CD1c-positive myeloid dendritic cell (primary cell): Measurements from ENCODE around the gene VCL.

Experiments used
- DNase-seq: peaks from one replicate; pipeline ENCODE4 v3.0.0-alpha.2; 2016; ENCODE audit errors: extremely low spot score

The VCL gene

GRCh38 chr10:74075906-74076305 lies 78.0 kb downstream of the VCL start:
- DNase-seq = no peak

DNA sequence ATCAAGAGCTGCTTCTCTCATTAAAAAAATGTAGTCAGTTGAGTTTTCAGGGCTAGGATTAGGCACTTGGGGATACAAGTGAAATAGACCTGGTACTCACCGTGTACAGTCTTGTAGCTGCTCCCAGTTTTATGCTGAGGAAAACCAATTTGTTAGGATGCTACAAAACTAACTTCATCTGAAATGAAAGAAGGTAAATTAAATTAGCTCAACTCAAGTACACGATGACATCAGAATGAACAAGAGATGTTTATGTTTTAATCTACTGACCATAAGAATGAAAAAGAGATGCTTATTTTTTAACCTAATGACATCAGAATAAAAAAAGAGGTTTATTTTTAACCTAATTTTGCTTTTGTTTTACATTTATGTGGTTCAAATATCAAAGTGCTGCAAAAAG lies 79.0 kb downstream of the VCL start:
- no peak for DNase-seq

DNA sequence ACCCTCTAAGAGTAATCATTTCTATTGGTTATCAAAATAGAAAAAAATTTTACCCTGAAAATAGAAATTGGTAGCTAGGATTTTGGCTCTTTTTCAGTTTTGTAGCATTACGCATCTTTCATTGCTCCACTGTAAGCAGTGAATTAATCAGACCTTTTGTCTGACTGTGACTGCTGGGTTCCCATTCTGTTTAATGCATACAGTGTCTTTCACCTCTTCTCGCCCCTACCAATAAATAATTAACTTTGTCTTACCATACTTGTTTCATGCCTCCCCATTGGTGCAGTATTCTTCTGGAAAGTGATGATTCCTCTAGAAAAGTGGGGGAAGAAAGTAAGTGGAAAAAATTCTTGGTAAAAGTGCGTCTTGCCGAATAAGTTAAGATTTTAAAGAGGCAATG lies 79.5 kb downstream of the VCL start:
- no peak for DNase-seq

DNA sequence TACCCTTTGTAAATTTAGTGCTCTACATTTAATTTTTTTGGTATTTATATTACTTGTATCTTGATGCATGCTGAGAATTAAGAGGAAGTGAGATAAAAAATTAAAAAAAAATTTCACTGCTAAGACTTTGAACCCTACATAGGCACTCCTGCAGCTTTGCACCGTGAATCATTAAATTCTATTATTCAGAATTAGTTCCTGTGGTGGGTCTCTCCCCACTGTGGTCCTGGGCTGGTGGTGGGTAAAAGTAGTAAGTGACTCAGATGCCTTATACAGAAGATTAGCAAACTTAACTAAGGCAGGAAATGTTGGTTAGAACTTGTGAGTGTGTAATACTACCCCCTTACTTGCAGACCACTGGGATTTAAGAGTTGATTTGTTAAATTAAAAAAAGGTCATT lies 80.1 kb downstream of the VCL start:
- DNase-seq = peak; percentile 49

DNA sequence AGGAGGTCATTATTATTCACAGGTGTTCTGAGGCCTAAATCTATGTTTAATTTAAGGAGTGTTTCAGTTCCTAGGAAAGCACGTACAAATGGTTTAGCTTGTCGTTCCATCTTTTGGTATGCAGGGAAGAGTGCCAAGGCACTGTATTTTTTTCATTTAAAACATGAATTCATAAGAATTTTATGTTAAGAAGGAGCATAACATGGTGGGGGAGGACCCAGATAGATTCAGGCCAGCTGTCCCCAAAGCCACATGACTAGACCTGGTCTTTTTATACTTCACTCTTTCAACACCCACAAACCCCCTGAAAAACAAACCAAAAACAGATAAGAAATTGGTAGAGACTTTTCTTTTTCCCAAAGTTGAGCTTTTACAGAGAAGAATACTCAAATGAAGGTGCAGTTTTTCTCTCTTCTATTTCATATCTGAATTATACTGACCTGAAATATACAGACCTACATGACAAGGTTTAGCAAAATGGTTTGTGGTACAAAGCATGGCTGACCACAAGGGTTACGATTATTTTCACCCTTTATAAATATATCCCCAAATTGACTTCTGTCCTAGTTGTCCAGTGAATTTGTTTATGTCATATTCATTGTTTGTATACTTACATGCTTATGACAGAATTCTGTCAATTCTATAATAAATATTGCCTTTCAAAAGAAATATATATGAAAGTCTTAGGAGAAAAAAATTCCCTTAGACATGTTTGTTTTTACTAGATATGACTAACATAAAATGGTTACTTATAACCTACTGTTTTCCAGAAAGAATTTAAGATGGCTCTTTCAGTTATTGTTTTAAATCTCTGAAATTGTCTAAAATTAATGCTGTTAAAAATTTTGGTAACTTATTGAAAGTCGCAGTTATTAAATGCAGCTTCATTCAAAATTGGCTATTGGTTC lies 81.4 kb downstream of the VCL start:
- no peak for DNase-seq

DNA sequence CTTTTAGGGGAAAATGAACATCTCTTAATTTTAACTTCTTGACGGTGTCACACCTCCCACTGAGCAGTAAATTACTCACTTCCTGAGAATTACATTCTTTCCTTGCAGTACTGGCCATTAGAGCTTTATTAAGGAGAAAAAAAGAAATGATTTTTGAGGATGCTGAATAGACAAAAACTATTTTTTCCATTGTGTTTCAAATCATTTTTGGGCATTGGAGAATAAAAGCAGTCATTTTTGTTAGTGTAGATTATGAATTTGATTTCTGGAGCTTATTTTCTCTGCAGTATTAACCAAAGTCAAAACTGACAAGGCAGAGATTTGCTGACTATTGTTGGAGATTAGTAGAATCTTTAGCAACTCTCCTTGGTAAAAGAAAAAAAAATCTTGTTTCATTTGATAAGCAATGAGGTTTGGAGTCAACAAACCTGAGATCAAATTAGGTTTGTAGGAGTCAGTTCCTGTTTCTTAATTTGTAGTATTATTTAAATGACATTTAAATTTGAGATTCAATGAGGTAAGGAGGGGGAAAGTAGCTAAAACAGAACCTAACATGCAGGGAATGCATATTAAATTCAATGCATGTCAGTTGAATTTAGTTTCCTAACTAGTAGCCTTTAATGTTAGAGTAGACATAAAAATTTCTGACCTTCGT lies 82.1 kb downstream of the VCL start:
- peak; percentile 27 for DNase-seq

- DNase-seq = peak; percentile 48
Observed at GRCh38 chr10:74081192-74081803, 83.4 kb downstream of the VCL start.

GRCh38 chr10:74081941-74082718 lies 84.2 kb downstream of the VCL start:
- DNase-seq = no peak

- no peak for DNase-seq
Observed at GRCh38 chr10:74083304-74083703, 85.4 kb downstream of the VCL start.

- no peak for DNase-seq
Observed at GRCh38 chr10:74084955-74085354, 87.0 kb downstream of the VCL start.

GRCh38 chr10:74086317-74086716 lies 88.4 kb downstream of the VCL start:
- DNase-seq = no peak

GRCh38 chr10:74088722-74089121 lies 90.8 kb downstream of the VCL start:
- no peak for DNase-seq

GRCh38 chr10:74092372-74092771 lies 94.5 kb downstream of the VCL start:
- DNase-seq = no peak

- no peak for DNase-seq
Observed at GRCh38 chr10:74093530-74094164, 95.7 kb downstream of the VCL start.

- DNase-seq = no peak
Observed at GRCh38 chr10:74094231-74094630, 96.3 kb downstream of the VCL start.

GRCh38 chr10:74096777-74097176 lies 98.9 kb downstream of the VCL start:
- DNase-seq = no peak

- DNase-seq = no peak
Observed at GRCh38 chr10:74097776-74098175, 99.9 kb downstream of the VCL start.

DNA sequence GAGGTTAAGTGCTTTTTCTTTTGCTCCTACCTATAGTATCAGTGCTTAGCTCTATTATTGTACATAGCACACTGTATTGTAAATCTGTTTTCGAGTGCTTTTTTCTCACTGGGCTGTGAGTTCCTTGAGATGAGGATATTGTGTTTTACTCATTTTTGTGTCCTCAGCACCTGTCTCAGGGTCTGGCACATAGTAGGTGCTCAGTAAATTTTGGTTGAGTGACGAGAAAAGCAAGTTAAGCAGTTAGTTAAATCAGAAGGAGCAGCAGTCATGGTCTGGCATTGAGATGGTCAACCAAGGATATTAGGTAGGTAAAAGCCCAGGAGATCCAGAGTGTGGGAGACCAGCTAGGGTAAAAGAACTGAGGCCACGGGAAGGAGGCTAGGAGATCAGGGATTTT lies 101.5 kb downstream of the VCL start:
- no peak for DNase-seq

- DNase-seq = no peak
Observed at GRCh38 chr10:74099836-74100235, 101.9 kb downstream of the VCL start.

DNA sequence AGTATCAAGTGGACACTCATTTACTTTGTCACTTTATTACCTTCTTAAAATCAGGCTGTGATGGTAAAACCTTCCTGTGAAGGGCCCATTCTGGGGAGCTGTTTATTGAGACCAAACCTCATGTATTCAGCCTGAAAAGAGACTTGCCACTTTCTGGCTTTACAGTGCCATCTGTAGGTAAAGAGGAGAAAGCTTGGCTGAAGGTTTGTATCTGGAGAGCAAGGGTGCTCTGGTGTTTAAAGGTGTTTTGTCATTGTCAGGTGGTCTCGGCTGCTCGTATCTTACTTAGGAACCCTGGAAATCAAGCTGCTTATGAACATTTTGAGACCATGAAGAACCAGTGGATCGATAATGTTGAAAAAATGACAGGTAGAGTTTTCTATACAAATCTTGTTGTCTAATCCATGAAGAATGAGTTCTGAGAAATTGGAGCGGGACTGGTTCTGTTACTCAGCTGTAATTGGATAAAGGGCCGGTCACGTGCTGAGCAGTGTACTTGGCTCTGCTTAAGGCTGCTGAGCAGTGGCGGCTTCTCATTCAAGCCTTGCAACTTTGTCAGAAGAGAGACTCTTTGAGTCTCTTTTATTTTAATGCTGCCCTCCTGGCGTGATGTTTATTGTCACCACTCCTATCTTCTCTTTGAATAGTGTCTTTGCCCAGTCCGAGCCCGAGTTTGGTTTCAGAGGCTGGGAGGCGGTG lies 105.8 kb downstream of the VCL start:
- no peak for DNase-seq

DNA sequence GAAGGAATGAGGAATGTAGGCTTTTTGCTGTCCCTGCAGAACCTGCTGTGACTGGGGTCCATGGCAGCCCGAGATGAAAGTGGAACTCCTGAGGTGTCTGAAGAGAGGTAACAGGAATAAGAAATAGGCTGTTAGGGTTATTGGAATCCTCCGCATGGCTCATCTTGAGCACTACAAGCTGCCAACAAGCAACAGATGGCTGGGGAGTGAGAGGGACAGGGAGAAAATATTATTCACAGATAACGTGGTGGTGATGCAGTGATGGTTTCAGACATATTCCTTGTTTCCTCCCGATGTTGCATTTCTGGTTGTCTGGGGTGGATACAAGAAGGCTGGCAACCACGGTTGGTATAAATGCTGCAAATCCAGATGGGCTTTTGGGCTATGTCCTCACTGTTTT lies 106.6 kb downstream of the VCL start:
- no peak for DNase-seq
